Stimulated activated CD4-positive, alpha-beta T cell treated with anti-CD3 and anti-CD28 coated beads, Interleukin-12 subunit alpha, Interleukin-12 subunit beta, amount 100 ng/mL, for 48 hours (primary cell): ENCODE measurements around the gene F8.

ENCODE experiments used
- DNase-seq, 3 donors: peaks; one replicate each; pipeline ENCODE4 v3.0.0-alpha.2; 2020; ENCODE audit warnings: low read depth in 2 of 3, low spot score in 1 of 3

The F8 gene

DNA sequence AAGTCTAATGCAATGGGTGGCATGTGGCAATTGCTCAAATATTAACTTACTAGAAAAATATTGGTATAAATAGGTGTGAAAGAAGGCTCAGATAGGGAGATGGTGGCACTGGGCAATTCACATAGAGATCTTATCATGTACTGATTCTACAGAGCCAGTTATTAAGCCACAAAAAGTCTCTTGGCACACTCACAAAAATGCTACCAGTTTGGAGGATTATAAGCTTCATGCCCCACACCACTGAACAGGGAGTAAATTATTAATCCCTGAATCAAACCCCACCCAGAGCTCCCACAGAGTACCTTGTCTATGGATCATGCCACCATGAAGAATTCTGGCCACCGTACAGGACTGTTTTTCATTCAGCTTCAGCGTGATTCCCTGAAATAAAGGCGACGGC, 231.1 kb downstream of the F8 start:
- no peak for DNase-seq
